Heart right ventricle (tissue), 16 donors: ENCODE results near the gene PTGIR. TPM values are rescaled to one million over a fixed set of nuclear protein-coding genes. Genes with fewer than 3 reads are reported as not detected.

ENCODE experiments used
- ATAC-seq, 8 donors: fragments of 200-7000 bp; cut with Tn5 transposase; one replicate each; pipeline ENCODE4 v1.9.1; 2020; ENCODE audit warnings: mild to moderate bottlenecking in 8 of 8, moderate library complexity in 8 of 8, moderate number of reproducible peaks in 1 of 8
- DNase-seq, 2 donors: peaks; one replicate each; pipeline ENCODE4 v3.0.0-alpha.2; 2020
- H3K27ac ChIP-seq, 10 donors: fragments of 200-600 bp; sonication (generic) in 2 of 10; one replicate each; pipeline versions ENCODE4 v1.5.0 to v1.8.0; 2020 to 2022; ENCODE audit warnings: mild to moderate bottlenecking in 3 of 10
- H3K27me3 ChIP-seq, 7 donors: fragments of 200-600 bp; one replicate each; pipeline ENCODE4 v1.8.0; 2021 to 2022; ENCODE audit warnings: mild to moderate bottlenecking in 2 of 7
- H3K36me3 ChIP-seq, 9 donors: fragments of 200-600 bp; sonication (generic) in 1 of 9; one replicate each; pipeline versions ENCODE4 v1.5.0 to v1.8.0; 2020 to 2022; ENCODE audit warnings: mild to moderate bottlenecking in 2 of 9
- H3K4me1 ChIP-seq, 9 donors: fragments of 200-600 bp; sonication (generic) in 1 of 9; one replicate each; pipeline versions ENCODE4 v1.5.0 to v1.8.0; 2020 to 2022; ENCODE audit warnings: mild to moderate bottlenecking in 4 of 9
- H3K4me3 ChIP-seq, 10 donors: fragments of 200-600 bp; sonication (generic) in 2 of 10; one replicate each; pipeline versions ENCODE4 v1.5.0 to v1.8.0; 2020 to 2022; ENCODE audit warnings: mild to moderate bottlenecking in 7 of 10, moderate library complexity in 2 of 10
- H3K9me3 ChIP-seq, 11 donors: fragments of 200-600 bp in 10 of 11; sonication (generic) in 2 of 11; one replicate each; pipeline versions ENCODE4 v1.5.0 to v1.8.0; 2013 to 2022; ENCODE audit warnings: mild to moderate bottlenecking in 2 of 11, control low read depth in 1 of 11, moderate library complexity in 1 of 11
- WGBS, 2 donors: extraction: QIAGEN DNeasy Blood & Tissue Kit; methylation state at CpG; one replicate each; pipeline ENCODE4 v1.1.7; 2013; ENCODE audit warnings: inconsistent platforms in 1 of 2; 5-methylcytosine and 5-hydroxymethylcytosine counted together
- intact Hi-C, 10 donors: fragments of 100-400 bp; cut with DNase I; formaldehyde crosslinking; loops; one replicate each; pipeline versions ENCODE4 v1.11.1 to v1.14.2; 2022
- polyA plus RNA-seq, 2 donors: library from polyadenylated mRNA; stranded (reverse); fragments of 200-250 nt; gene quantifications; one replicate each; pipeline ENCODE4 v1.2.3, GENCODE V29; 2013
- total RNA-seq, 10 donors: library from RNA; stranded (reverse); fragmentation: NEBNext Ultra II Directional in 3 of 10; extraction: Animal tissue kit (Norgen Biotek cat#: 25700) in 3 of 10; gene quantifications; one replicate each; pipeline versions ENCODE4 v1.2.1 to v1.2.4, GENCODE V29; 2021 to 2023
- TF ChIP-seq, protein P1 (sequence below), 9 donors: fragments of 200-600 bp; sonication (generic) in 2 of 9; IDR thresholded peaks; one replicate each; pipeline versions ENCODE4 v1.5.0 to v1.8.0; 2021 to 2022; ENCODE audit warnings: antibody characterized with exemption in 9 of 9, mild to moderate bottlenecking in 5 of 9, moderate library complexity in 1 of 9
- donor health status: Arrhythmogenic right ventricular cardiomyopathy.
- donor health status: ischemic (EF 13 %, LVEDD 7.1; RV severe dilation, severe dysfunction).
- donor health status: healthy with polysubstance abuse.
- donor health status: DM: no; HTN: yes; CAD: no.
- donor health status: DM: no; HTN: no; CAD: no.
- donor health status: ischemic (EF 25% LVEDD 6.9; RV normal size, moderate dysfunction).
- donor health status: ischemic (EF 25% LVEDD 5.7; RV mildly dilated, moderate dysfunction).
- donor health status: healthy.
- donor health status: DM: yes; HTN: yes; CAD: no.
- donor health status: Ischemic cardiomyopathy.
- donor health status: ischemic (EF 35%, LVEDD 5.7; RV mildly dilated, moderate dysfunction).
- donor health status: nonischemic (EF 11% LVEDD 7.7; RV severe dilation, severe dysfunction).
- donor health status: DM: yes; HTN: yes; CAD: no.
- donor health status: PGD.
- donor health status: ischemic (EF 29% LVEDD 5.4; RV normal size, mild dysfunction).
- donor health status: nonischemic (EF 23%, LVEDD 6.1; RV moderate dilation, normal function).

Gene PTGIR
- total and polyA plus RNA-seq, 12 donors = 1.4 to 13.7 (median 3.4) TPM

DNA sequence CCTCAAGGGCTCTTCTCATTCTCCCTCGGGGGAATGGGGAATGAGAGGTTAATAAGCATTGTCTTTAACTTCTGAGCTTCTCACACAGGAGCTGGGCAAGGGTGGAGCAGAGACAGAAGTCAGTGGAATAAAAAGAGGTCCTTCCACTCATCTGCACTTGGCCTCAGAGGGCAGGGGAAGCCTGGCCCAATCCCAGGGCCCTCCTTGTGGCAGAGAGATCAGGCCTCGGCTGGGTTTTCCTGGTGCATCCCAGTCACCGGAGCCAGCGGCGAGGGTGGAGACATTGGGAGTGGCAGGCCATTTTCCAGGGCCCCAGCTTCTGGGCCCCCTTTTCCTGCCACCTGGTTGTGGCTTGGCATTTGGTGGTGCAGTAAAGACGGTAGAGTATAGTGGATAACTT lies 13.1 kb downstream of the PTGIR start:
- Histone ChIP-seq H3K27ac (peak overlapping the region in 1 of 10 donors; percentile 45), H3K36me3 (peaks cover 0 to 43% (median 32%) of the 10 kb centered on the region in 9 donors), H3K4me3 (no peak overlapping the region), H3K4me1 (peaks cover 0 to 38% (median 17%) of the 10 kb centered on the region in 9 donors), H3K27me3 (no peaks in the 10 kb centered on the region), H3K9me3 (no peaks in the 10 kb centered on the region)
- TF ChIP-seq, protein P1, sequence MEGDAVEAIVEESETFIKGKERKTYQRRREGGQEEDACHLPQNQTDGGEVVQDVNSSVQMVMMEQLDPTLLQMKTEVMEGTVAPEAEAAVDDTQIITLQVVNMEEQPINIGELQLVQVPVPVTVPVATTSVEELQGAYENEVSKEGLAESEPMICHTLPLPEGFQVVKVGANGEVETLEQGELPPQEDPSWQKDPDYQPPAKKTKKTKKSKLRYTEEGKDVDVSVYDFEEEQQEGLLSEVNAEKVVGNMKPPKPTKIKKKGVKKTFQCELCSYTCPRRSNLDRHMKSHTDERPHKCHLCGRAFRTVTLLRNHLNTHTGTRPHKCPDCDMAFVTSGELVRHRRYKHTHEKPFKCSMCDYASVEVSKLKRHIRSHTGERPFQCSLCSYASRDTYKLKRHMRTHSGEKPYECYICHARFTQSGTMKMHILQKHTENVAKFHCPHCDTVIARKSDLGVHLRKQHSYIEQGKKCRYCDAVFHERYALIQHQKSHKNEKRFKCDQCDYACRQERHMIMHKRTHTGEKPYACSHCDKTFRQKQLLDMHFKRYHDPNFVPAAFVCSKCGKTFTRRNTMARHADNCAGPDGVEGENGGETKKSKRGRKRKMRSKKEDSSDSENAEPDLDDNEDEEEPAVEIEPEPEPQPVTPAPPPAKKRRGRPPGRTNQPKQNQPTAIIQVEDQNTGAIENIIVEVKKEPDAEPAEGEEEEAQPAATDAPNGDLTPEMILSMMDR (IDR thresholded peaks at IDR 0.05) = no peak
- DNase-seq = no peak
- ATAC-seq = no peak
- 67 to 82% methylated on average over 6 of the region's 6 CpGs for WGBS, 2 donors
- intact Hi-C loops = loop anchor here in 1 of 10 donors (5.0 kb wide), 1 partner anchor 51 kb away; the partner anchor contains the start of gene DACT3

DNA sequence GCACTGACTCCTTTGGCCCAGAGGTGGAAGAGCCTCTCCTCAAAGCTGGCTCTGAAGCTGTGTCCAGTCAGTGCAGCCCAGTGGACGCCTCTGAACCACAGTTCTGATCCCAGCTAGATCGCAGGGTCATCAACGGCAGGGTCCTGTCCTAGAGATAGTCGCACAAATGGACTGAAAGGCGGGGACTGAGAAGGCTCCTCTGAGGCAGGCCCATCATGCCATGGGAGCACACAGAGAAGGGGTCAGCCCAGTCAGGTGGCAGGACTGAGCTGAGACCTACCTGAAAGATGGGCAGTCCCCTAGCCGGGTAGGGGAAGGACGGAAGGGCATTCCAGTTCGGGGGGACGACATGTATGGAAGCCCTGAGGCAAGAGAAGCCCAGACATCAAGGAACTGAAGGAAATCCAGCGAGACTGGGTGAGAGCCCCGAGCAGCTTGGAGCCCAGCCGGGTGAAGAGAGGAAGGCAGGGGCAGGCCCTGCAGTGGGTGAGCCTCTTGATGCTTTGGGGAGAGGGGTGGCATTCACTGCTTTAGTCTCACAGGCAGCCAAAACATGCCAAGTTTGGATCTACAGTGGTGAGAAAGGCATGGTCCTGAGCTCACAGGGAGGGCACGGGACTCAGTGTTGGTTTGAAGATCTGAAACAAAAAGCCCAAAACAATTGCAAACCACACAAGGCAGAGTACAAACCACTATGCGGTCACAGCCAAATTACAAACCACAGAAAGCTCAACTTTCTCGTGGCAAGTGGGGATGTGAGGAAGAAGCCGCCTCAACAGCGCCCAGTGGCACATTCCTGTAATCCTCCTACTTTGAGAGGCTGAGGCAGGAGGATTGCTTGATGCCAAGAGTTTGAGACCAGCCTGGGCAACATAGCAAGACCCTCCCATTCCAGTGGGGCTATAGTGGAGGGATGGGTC lies 13.8 kb downstream of the PTGIR start:
- 76 to 79% methylated on average over 17 of the region's 17 CpGs for WGBS, 2 donors
- H3K9me3 ChIP-seq = no peaks in the 10 kb centered on the region
- peaks cover 0 to 50% (median 38%) of the 10 kb centered on the region in 9 donors for H3K36me3 ChIP-seq
- intact Hi-C loops = loop anchor here in 1 of 10 donors (5.0 kb wide), 1 partner anchor 51 kb away; the partner anchor contains the start of gene DACT3
- H3K27me3 ChIP-seq = no peaks in the 10 kb centered on the region
- DNase-seq = no peak
- peak overlapping the region in 1 of 10 donors; percentile 45 for H3K27ac ChIP-seq
- ATAC-seq = peak in 1 of 8 donors; percentile 7
- TF ChIP-seq, protein P1 (IDR thresholded peaks at IDR 0.05) = no peak
- H3K4me3 ChIP-seq = no peak overlapping the region
- H3K4me1 ChIP-seq = peaks cover 0 to 33% (median 20%) of the 10 kb centered on the region in 9 donors

DNA sequence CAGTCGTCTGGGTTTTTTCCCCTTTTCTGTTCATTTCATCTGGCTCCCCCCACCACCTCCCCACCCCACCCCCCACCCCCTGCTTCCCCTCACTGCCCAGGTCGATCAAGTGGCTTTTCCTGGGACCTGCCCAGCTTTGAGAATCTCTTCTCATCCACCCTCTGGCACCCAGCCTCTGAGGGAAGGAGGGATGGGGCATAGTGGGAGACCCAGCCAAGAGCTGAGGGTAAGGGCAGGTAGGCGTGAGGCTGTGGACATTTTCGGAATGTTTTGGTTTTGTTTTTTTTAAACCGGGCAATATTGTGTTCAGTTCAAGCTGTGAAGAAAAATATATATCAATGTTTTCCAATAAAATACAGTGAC lies 14.5 kb downstream of the PTGIR start:
- Histone ChIP-seq H3K27me3 (no peaks in the 10 kb centered on the region), H3K9me3 (no peaks in the 10 kb centered on the region), H3K4me1 (peaks cover 2 to 40% (median 27%) of the 10 kb centered on the region in 9 donors), H3K36me3 (peaks cover 0 to 56% (median 46%) of the 10 kb centered on the region in 9 donors), H3K27ac (no peak overlapping the region), H3K4me3 (no peak overlapping the region)
- TF ChIP-seq, protein P1 (IDR thresholded peaks at IDR 0.05) = no peak
- intact Hi-C loops = loop anchor here in 1 of 10 donors (5.0 kb wide), 1 partner anchor 52 kb away; the partner anchor contains the start of gene DACT3
- WGBS, 2 donors = 64 to 65% methylated on average over 5 of the region's 5 CpGs
- ATAC-seq = no peak
- DNase-seq = no peak

DNA sequence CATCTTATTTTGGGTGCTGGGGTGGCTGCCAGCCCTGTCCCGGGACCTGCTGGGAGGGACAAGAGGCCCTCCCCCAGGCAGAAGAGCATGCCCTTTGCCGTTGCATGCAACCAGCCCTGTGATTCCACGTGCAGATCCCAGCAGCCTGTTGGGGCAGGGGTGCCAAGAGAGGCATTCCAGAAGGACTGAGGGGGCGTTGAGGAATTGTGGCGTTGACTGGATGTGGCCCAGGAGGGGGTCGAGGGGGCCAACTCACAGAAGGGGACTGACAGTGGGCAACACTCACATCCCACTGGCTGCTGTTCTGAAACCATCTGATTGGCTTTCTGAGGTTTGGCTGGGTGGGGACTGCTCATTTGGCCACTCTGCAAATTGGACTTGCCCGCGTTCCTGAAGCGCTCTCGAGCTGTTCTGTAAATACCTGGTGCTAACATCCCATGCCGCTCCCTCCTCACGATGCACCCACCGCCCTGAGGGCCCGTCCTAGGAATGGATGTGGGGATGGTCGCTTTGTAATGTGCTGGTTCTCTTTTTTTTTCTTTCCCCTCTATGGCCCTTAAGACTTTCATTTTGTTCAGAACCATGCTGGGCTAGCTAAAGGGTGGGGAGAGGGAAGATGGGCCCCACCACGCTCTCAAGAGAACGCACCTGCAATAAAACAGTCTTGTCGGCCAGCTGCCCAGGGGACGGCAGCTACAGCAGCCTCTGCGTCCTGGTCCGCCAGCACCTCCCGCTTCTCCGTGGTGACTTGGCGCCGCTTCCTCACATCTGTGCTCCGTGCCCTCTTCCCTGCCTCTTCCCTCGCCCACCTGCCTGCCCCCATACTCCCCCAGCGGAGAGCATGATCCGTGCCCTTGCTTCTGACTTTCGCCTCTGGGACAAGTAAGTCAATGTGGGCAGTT lies 15.1 kb downstream of the PTGIR start:
- H3K27ac ChIP-seq = no peak overlapping the region
- peaks cover 0 to 57% (median 46%) of the 10 kb centered on the region in 9 donors for H3K36me3 ChIP-seq
- no peak overlapping the region for H3K4me3 ChIP-seq
- H3K9me3 ChIP-seq = no peaks in the 10 kb centered on the region
- WGBS, 2 donors = 73 to 80% methylated on average over 30 of the region's 30 CpGs
- TF ChIP-seq, protein P1 (IDR thresholded peaks at IDR 0.05) = no peak
- peaks cover 9 to 47% (median 32%) of the 10 kb centered on the region in 9 donors for H3K4me1 ChIP-seq
- ATAC-seq (no peak), DNase-seq (no peak)
- no peaks in the 10 kb centered on the region for H3K27me3 ChIP-seq
- intact Hi-C loops = loop anchor here in 1 of 10 donors (5.0 kb wide), 1 partner anchor 53 kb away; the partner anchor contains the start of gene DACT3
